Transverse colon (tissue), 4 donors: Measurements from ENCODE around the gene TMCC3. TPM values are rescaled to one million over a fixed set of nuclear protein-coding genes. Genes with fewer than 3 reads are reported as not detected.
"Not testable (repeated sequence)": the region's sequence is repeated elsewhere in the genome, so short reads cannot be mapped to it uniquely, and the experiment has no call there.

Source experiments
- DNase-seq: peaks from one replicate; pipeline ENCODE4 v3.0.0-alpha.2; 2019
- H3K27ac ChIP-seq, 4 donors: fragments of 200-600 bp; sonication (generic); 2 replicates each; pipeline ENCODE4 v1.5.1; 2016 to 2018; ENCODE audit warnings: inconsistent platforms in 4 of 4
- H3K27me3 ChIP-seq: fragments of 200-600 bp; sonication (generic); 2 replicates; pipeline ENCODE4 v1.5.1; 2017; ENCODE audit warnings: inconsistent platforms
- H3K36me3 ChIP-seq, 4 donors: fragments of 200-600 bp; sonication (generic); 2 replicates each; pipeline ENCODE4 v1.5.1; 2017 to 2019; ENCODE audit warnings: inconsistent platforms in 4 of 4
- H3K4me1 ChIP-seq, 4 donors: fragments of 200-600 bp; sonication (generic); 2 replicates each; pipeline ENCODE4 v1.5.1; 2017 to 2020; ENCODE audit warnings: inconsistent platforms in 4 of 4
- H3K4me3 ChIP-seq, 4 donors: fragments of 200-600 bp; sonication (generic); 1 replicate in 1 of 4; 2 replicates in 3 of 4; pipeline versions ENCODE4 v1.5.1 to v1.6.1; 2017 to 2019; ENCODE audit warnings: inconsistent platforms in 4 of 4
- H3K9me3 ChIP-seq, 2 donors: fragments of 200-600 bp; sonication (generic); 2 replicates each; pipeline ENCODE4 v1.5.1; 2017 to 2019; ENCODE audit warnings: inconsistent platforms in 2 of 2
- EP300 ChIP-seq: sonication (generic); formaldehyde crosslinking; IDR thresholded peaks from one replicate; pipeline ENCODE4 v1.6.1; 2017; ENCODE audit warnings: antibody characterized with exemption, low read depth
- POLR2A ChIP-seq: fragments of 450-650 bp; IDR thresholded peaks from one replicate; pipeline ENCODE4 v1.6.1; 2016; ENCODE audit warnings: antibody characterized with exemption, mild to moderate bottlenecking, moderate library complexity
- POLR2AphosphoS5 ChIP-seq, 3 donors: sonication (generic); formaldehyde crosslinking; IDR thresholded peaks; one replicate each; pipeline ENCODE4 v1.6.1; 2016; ENCODE audit warnings: antibody characterized with exemption in 3 of 3
- WGBS, 2 donors: methylation state at CpG; one replicate each; pipeline ENCODE4 v1.1.5; 2018; ENCODE audit warnings: low coverage in 1 of 2; 5-methylcytosine and 5-hydroxymethylcytosine counted together
- in situ Hi-C, 4 donors: fragments of 200-750 bp; cut with MboI; loops; one replicate each; pipeline versions ENCODE4 v1.15.0 to v1.15.1; 2017; ENCODE audit warnings: low sequenced_read_pairs in 3 of 4, low pct_ligation_motif_present in 1 of 4, low pct_unique_long_range_greater_than_20kb in 1 of 4
- intact Hi-C: fragments of 100-400 bp; cut with DNase I; formaldehyde crosslinking; loops from one replicate; pipeline ENCODE4 v1.15.1; 2023; ENCODE audit warnings: low total_unique reads
- total RNA-seq, 4 donors: library from RNA; depleted of rRNA; stranded (reverse); fragments of >200 nt; gene quantifications; one replicate each; pipeline ENCODE4 v1.1.0, GENCODE V29; 2016
- TF ChIP-seq, protein P1 (sequence below), 5 experiments: fragments of 200-600 bp in 3 of 5; fragments of 450-650 bp in 2 of 5; sonication (generic) in 3 of 5; IDR thresholded peaks; 1 replicate in 2 of 5; 2 replicates in 3 of 5; pipeline ENCODE4 v1.5.1; 2016 to 2017; ENCODE audit warnings: antibody characterized with exemption in 5 of 5, inconsistent platforms in 3 of 5, mild to moderate bottlenecking in 2 of 5, moderate library complexity in 1 of 5

The TMCC3 gene
- total RNA-seq, 4 donors from 2014 or later: 6.4 to 79.3 (median 65.9) TPM

- WGBS, 2 donors: 52 to 57% methylated on average over 6 to 7 of the region's 7 CpGs
- Histone ChIP-seq H3K9me3 (no peaks in the 10 kb centered on the region), H3K36me3 (no peaks in the 10 kb centered on the region), H3K4me3 (no peak overlapping the region), H3K27me3 (no peaks in the 10 kb centered on the region), H3K27ac (no peak overlapping the region), H3K4me1 (peaks cover 0 to 8% (median 0%) of the 10 kb centered on the region in 4 donors)
- intact Hi-C loops (no loop called here), in situ Hi-C loops (no loop called here)
- peak; percentile 69 for DNase-seq
- TF ChIP-seq, protein P1, sequence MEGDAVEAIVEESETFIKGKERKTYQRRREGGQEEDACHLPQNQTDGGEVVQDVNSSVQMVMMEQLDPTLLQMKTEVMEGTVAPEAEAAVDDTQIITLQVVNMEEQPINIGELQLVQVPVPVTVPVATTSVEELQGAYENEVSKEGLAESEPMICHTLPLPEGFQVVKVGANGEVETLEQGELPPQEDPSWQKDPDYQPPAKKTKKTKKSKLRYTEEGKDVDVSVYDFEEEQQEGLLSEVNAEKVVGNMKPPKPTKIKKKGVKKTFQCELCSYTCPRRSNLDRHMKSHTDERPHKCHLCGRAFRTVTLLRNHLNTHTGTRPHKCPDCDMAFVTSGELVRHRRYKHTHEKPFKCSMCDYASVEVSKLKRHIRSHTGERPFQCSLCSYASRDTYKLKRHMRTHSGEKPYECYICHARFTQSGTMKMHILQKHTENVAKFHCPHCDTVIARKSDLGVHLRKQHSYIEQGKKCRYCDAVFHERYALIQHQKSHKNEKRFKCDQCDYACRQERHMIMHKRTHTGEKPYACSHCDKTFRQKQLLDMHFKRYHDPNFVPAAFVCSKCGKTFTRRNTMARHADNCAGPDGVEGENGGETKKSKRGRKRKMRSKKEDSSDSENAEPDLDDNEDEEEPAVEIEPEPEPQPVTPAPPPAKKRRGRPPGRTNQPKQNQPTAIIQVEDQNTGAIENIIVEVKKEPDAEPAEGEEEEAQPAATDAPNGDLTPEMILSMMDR (IDR thresholded peaks at IDR 0.05): peak; percentile 59 to 68 (median 62)
- no peak for TF ChIP-seq EP300
- no peak for TF ChIP-seq POLR2AphosphoS5 (IDR thresholded peaks at IDR 0.05)
Observed at GRCh38 chr12:94603434-94604365, 46.7 kb downstream of the TMCC3 start.

DNA sequence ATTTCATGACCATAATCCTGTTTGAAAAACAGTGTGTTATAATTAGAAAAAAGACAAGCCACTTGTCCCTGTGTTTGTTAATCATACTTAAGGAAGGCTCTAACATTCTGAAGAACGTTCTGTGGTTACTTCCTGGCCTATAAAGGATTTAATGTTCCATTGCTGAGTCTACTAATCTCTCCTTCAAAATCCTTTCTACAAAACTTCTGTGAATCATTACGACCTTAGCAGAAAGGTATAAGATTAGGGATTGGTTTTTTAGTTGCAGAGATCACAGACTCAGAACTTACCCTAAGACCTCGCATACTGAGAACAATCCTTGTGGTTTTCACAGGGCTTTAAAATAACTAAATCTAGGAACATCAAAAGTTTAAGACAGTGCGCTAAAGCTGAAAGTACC lies 48.3 kb downstream of the TMCC3 start:
- no peaks in the 10 kb centered on the region for H3K9me3 ChIP-seq
- intact Hi-C loops: no loop called here
- no peak overlapping the region for H3K4me3 ChIP-seq
- H3K27ac ChIP-seq: no peak overlapping the region
- WGBS, 2 donors: 80 to 83% methylated on average over 4 of the region's 4 CpGs
- peaks cover 0 to 9% (median 4%) of the 10 kb centered on the region in 4 donors for H3K4me1 ChIP-seq
- no peaks in the 10 kb centered on the region for H3K27me3 ChIP-seq
- H3K36me3 ChIP-seq: no peaks in the 10 kb centered on the region
- in situ Hi-C loops: no loop called here
- TF ChIP-seq POLR2A (no peak), EP300 (no peak), POLR2AphosphoS5 (IDR thresholded peaks at IDR 0.05) (no peak)
- TF ChIP-seq, protein P1 (IDR thresholded peaks at IDR 0.05): no peak
- DNase-seq: no peak

DNA sequence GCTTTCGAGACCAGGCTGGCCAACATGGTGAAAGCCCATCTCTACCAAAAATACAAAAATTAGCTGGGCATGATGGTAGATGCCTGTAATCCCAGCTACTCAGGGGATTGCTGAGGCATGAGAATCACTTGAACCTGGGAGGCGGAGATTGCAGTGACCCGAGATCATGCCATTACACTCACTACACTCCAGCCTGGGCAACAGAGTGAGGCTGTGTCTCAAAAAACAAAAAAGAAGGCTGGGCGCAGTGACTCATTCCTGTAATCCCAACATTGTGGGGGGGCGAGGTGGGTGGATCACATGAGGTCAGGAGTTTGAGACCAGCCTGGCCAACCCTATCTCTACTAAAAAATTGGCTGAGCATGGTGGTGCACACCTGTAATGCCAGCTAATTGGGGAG lies 49.0 kb downstream of the TMCC3 start:
- in situ Hi-C loops, DNase-seq, H3K36me3 ChIP-seq, H3K27ac ChIP-seq, H3K9me3 ChIP-seq, H3K27me3 ChIP-seq, intact Hi-C loops, H3K4me3 ChIP-seq: not testable (repeated sequence)
- peaks cover 0 to 16% (median 4%) of the 10 kb centered on the region in 4 donors for H3K4me1 ChIP-seq
- WGBS, 2 donors: 91% methylated on average over 5 of the region's 5 CpGs; no CpG with 5 or more reads in 1 of the 2 donors

DNA sequence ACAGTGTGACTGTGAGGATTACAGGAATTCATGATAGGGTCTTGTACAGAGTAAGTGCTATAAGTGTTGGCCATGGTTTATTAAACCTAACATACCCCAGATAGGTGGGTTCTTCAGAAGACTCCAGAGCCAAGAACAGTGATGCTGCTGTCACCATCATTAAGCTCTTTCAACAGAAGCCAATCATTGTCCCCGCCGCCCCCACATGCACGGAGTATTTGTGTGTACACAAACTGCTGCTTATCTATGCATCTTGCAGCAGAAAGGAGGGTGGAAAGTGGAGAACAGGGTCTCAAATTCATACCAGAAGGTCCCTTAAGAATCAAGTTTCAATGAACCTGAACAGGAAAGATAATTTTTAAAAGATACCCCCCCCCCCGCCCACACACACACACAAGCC lies 51.2 kb downstream of the TMCC3 start:
- Histone ChIP-seq H3K9me3 (no peaks in the 10 kb centered on the region), H3K27ac (no peak overlapping the region), H3K27me3 (no peaks in the 10 kb centered on the region), H3K4me1 (peaks cover 0 to 16% (median 4%) of the 10 kb centered on the region in 4 donors), H3K36me3 (no peaks in the 10 kb centered on the region), H3K4me3 (no peak overlapping the region)
- intact Hi-C loops (no loop called here), in situ Hi-C loops (no loop called here)
- DNase-seq: no peak
- WGBS, 2 donors: 70% methylated on average over 4 of the region's 4 CpGs; no CpG with 5 or more reads in 1 of the 2 donors
- no peak for TF ChIP-seq EP300

- intact Hi-C loops: no loop called here
Observed at GRCh38 chr12:94597268-94597667, 53.1 kb downstream of the TMCC3 start.

More at GRCh38 chr12:94597268-94597667, 53.1 kb downstream of the TMCC3 start:
- Histone ChIP-seq H3K4me1 (peaks cover 0 to 13% (median 4%) of the 10 kb centered on the region in 4 donors), H3K27me3 (no peaks in the 10 kb centered on the region), H3K27ac (peak overlapping the region in 1 of 4 donors; percentile 32), H3K4me3 (no peak overlapping the region), H3K9me3 (no peaks in the 10 kb centered on the region), H3K36me3 (no peaks in the 10 kb centered on the region)
- no peak for TF ChIP-seq EP300
- peak in 1 of 3 donors; percentile 12 for TF ChIP-seq POLR2AphosphoS5 (IDR thresholded peaks at IDR 0.05)
- in situ Hi-C loops: no loop called here
- WGBS, 2 donors: 20 to 66% methylated on average over 1 to 5 of the region's 5 CpGs
- no peak for DNase-seq
